ENCODE results near the gene HOXB3.
"Not testable (repeated sequence)": the region's sequence is repeated elsewhere in the genome, so short reads cannot be mapped to it uniquely, and the experiment has no call there.

HOXB3 gene

GRCh38 chr17:48513097-48513496, 76.9 kb downstream of the HOXB3 start:
- Mint-ChIP-seq H3K27ac (peak overlapping the region; percentile 82), H3K27me3 (ENCODE audit: low read depth) (peaks cover 35% of the 10 kb centered on the region), H3K9me3 (no peaks in the 10 kb centered on the region), H3K4me1 (ENCODE audit: low read depth) (peaks cover 59% of the 10 kb centered on the region), H3K36me3 (ENCODE audit: low read depth) (peaks cover 10% of the 10 kb centered on the region), H3K4me3 (peak overlapping the region; percentile 75)

GRCh38 chr17:48510761-48511604, 79.1 kb downstream of the HOXB3 start:
- H3K4me3 Mint-ChIP-seq = peak overlapping the region; percentile 51
- peak overlapping the region; percentile 80 for H3K27ac Mint-ChIP-seq
- peaks cover 66% of the 10 kb centered on the region for H3K4me1 Mint-ChIP-seq (ENCODE audit: low read depth)
- H3K36me3 Mint-ChIP-seq (ENCODE audit: low read depth) = peaks cover 12% of the 10 kb centered on the region
- H3K27me3 Mint-ChIP-seq (ENCODE audit: low read depth) = peaks cover 17% of the 10 kb centered on the region
- no peaks in the 10 kb centered on the region for H3K9me3 Mint-ChIP-seq

- Mint-ChIP-seq H3K4me3 (no peak overlapping the region), H3K9me3 (no peaks in the 10 kb centered on the region), H3K4me1 (ENCODE audit: low read depth) (peaks cover 69% of the 10 kb centered on the region), H3K27ac (peak overlapping the region; percentile 80), H3K27me3 (ENCODE audit: low read depth) (peaks cover 11% of the 10 kb centered on the region), H3K36me3 (ENCODE audit: low read depth) (peaks cover 13% of the 10 kb centered on the region)
These were observed 79.7 kb downstream of the HOXB3 start for GRCh38 chr17:48510381-48510760.

- H3K9me3 Mint-ChIP-seq; H3K4me3 Mint-ChIP-seq; H3K27me3 Mint-ChIP-seq (ENCODE audit: low read depth); H3K27ac Mint-ChIP-seq; H3K36me3 Mint-ChIP-seq (ENCODE audit: low read depth): not testable (repeated sequence)
- H3K4me1 Mint-ChIP-seq (ENCODE audit: low read depth) = peaks cover 70% of the 10 kb centered on the region
These were observed 80.3 kb downstream of the HOXB3 start for GRCh38 chr17:48509708-48510107.

GRCh38 chr17:48506246-48506645, 83.8 kb downstream of the HOXB3 start:
- H3K36me3 Mint-ChIP-seq (ENCODE audit: low read depth) = peaks cover 3% of the 10 kb centered on the region
- peak overlapping the region; percentile 19 for H3K4me3 Mint-ChIP-seq
- H3K27ac Mint-ChIP-seq = peak overlapping the region; percentile 83
- peaks cover 19% of the 10 kb centered on the region for H3K27me3 Mint-ChIP-seq (ENCODE audit: low read depth)
- H3K9me3 Mint-ChIP-seq = no peaks in the 10 kb centered on the region
- peaks cover 48% of the 10 kb centered on the region for H3K4me1 Mint-ChIP-seq (ENCODE audit: low read depth)

GRCh38 chr17:48505788-48506187, 84.3 kb downstream of the HOXB3 start:
- Mint-ChIP-seq H3K4me1 (ENCODE audit: low read depth) (peaks cover 46% of the 10 kb centered on the region), H3K27ac (peak overlapping the region; percentile 83), H3K4me3 (peak overlapping the region; percentile 19), H3K36me3 (ENCODE audit: low read depth) (peaks cover 3% of the 10 kb centered on the region), H3K27me3 (ENCODE audit: low read depth) (peaks cover 23% of the 10 kb centered on the region), H3K9me3 (no peaks in the 10 kb centered on the region)

- Mint-ChIP-seq H3K27me3 (ENCODE audit: low read depth) (peaks cover 31% of the 10 kb centered on the region), H3K4me1 (ENCODE audit: low read depth) (peaks cover 42% of the 10 kb centered on the region), H3K27ac (peak overlapping the region; percentile 79), H3K36me3 (ENCODE audit: low read depth) (peaks cover 3% of the 10 kb centered on the region), H3K4me3 (peak overlapping the region; percentile 64), H3K9me3 (no peaks in the 10 kb centered on the region)
These were observed 85.1 kb downstream of the HOXB3 start for GRCh38 chr17:48504953-48505352.

GRCh38 chr17:48503747-48504146, 86.3 kb downstream of the HOXB3 start:
- Mint-ChIP-seq H3K4me1 (ENCODE audit: low read depth) (peaks cover 41% of the 10 kb centered on the region), H3K9me3 (no peaks in the 10 kb centered on the region), H3K27ac (no peak overlapping the region), H3K36me3 (ENCODE audit: low read depth) (peaks cover 3% of the 10 kb centered on the region), H3K4me3 (no peak overlapping the region), H3K27me3 (ENCODE audit: low read depth) (peaks cover 37% of the 10 kb centered on the region)

GRCh38 chr17:48502901-48503300, 87.1 kb downstream of the HOXB3 start:
- Mint-ChIP-seq H3K27ac (no peak overlapping the region), H3K4me1 (ENCODE audit: low read depth) (peaks cover 36% of the 10 kb centered on the region), H3K9me3 (no peaks in the 10 kb centered on the region), H3K36me3 (ENCODE audit: low read depth) (peaks cover 3% of the 10 kb centered on the region), H3K4me3 (no peak overlapping the region), H3K27me3 (ENCODE audit: low read depth) (peaks cover 45% of the 10 kb centered on the region)

- H3K4me3 Mint-ChIP-seq = no peak overlapping the region
- H3K4me1 Mint-ChIP-seq (ENCODE audit: low read depth) = peaks cover 33% of the 10 kb centered on the region
- no peak overlapping the region for H3K27ac Mint-ChIP-seq
- no peaks in the 10 kb centered on the region for H3K9me3 Mint-ChIP-seq
- peaks cover 3% of the 10 kb centered on the region for H3K36me3 Mint-ChIP-seq (ENCODE audit: low read depth)
- H3K27me3 Mint-ChIP-seq (ENCODE audit: low read depth) = peaks cover 51% of the 10 kb centered on the region
These were observed 87.7 kb downstream of the HOXB3 start for GRCh38 chr17:48502312-48502711.

GRCh38 chr17:48500435-48501426, 89.3 kb downstream of the HOXB3 start:
- no peak overlapping the region for H3K27ac Mint-ChIP-seq
- peaks cover 58% of the 10 kb centered on the region for H3K27me3 Mint-ChIP-seq (ENCODE audit: low read depth)
- no peaks in the 10 kb centered on the region for H3K9me3 Mint-ChIP-seq
- H3K36me3 Mint-ChIP-seq (ENCODE audit: low read depth) = no peaks in the 10 kb centered on the region
- H3K4me1 Mint-ChIP-seq (ENCODE audit: low read depth) = peaks cover 26% of the 10 kb centered on the region
- H3K4me3 Mint-ChIP-seq = no peak overlapping the region

GRCh38 chr17:48499735-48500434, 90.2 kb downstream of the HOXB3 start:
- Mint-ChIP-seq H3K4me1 (ENCODE audit: low read depth) (peaks cover 19% of the 10 kb centered on the region), H3K9me3 (no peaks in the 10 kb centered on the region), H3K27me3 (ENCODE audit: low read depth) (peaks cover 58% of the 10 kb centered on the region), H3K27ac (no peak overlapping the region), H3K36me3 (ENCODE audit: low read depth) (no peaks in the 10 kb centered on the region), H3K4me3 (no peak overlapping the region)

- Mint-ChIP-seq H3K4me1 (ENCODE audit: low read depth) (peaks cover 13% of the 10 kb centered on the region), H3K9me3 (no peaks in the 10 kb centered on the region), H3K27ac (no peak overlapping the region), H3K27me3 (ENCODE audit: low read depth) (peaks cover 64% of the 10 kb centered on the region), H3K4me3 (no peak overlapping the region), H3K36me3 (ENCODE audit: low read depth) (no peaks in the 10 kb centered on the region)
These were observed 90.8 kb downstream of the HOXB3 start for GRCh38 chr17:48499248-48499647.
